Thymus (tissue), 2 donors: ENCODE results near the gene MAPK10. TPM values are rescaled to one million over a fixed set of nuclear protein-coding genes. Genes with fewer than 3 reads are reported as not detected.

Experiments
- polyA plus RNA-seq: library from polyadenylated mRNA; stranded (reverse); fragments of 200-250 nt; gene quantifications from one replicate; pipeline ENCODE4 v1.2.3, GENCODE V29; 2013
- total RNA-seq: library from RNA; stranded (reverse); fragments of 120-200 nt; gene quantifications from one replicate; pipeline ENCODE4 v1.2.4, GENCODE V29; 2013
- donor health status: healthy.

The MAPK10 gene
- total and polyA plus RNA-seq, 2 donors: 3.7 to 8.6 TPM

Other genes with a start within 250 kb of the MAPK10 start
- 8.9 TPM for gene PTPN13, start 234.3 kb upstream of the MAPK10 start, total RNA-seq
- gene PTPN13, start 234.3 kb upstream of the MAPK10 start, polyA plus RNA-seq: 10.0 TPM